Hepatocyte (in vitro differentiated cells): ENCODE results near the gene ITPR1.

ENCODE experiments used
- EZH2 ChIP-seq: fragments of 200-600 bp; sonication (generic); IDR thresholded peaks from 2 replicates; pipeline ENCODE4 v1.6.1; 2016; ENCODE audit warnings: antibody characterized with exemption, mild to moderate bottlenecking, borderline replicate concordance
- EZH2phosphoT487 ChIP-seq: fragments of 200-600 bp; sonication (generic); IDR thresholded peaks from one replicate; pipeline ENCODE4 v1.6.1; 2018; ENCODE audit warnings: antibody characterized with exemption, mild to moderate bottlenecking, low read depth, moderate library complexity; ENCODE audit not compliant: unreplicated experiment, severe bottlenecking
- TF ChIP-seq, protein P1 (sequence below): fragments of 200-600 bp; sonication (generic); IDR thresholded peaks from 2 replicates; pipeline ENCODE4 v1.5.1; 2016; ENCODE audit warnings: antibody characterized with exemption, mild to moderate bottlenecking; ENCODE audit not compliant: poor library complexity

GRCh38 chr3:4758957-4759656 lies 266.0 kb downstream of the ITPR1 start:
- TF ChIP-seq, protein P1, sequence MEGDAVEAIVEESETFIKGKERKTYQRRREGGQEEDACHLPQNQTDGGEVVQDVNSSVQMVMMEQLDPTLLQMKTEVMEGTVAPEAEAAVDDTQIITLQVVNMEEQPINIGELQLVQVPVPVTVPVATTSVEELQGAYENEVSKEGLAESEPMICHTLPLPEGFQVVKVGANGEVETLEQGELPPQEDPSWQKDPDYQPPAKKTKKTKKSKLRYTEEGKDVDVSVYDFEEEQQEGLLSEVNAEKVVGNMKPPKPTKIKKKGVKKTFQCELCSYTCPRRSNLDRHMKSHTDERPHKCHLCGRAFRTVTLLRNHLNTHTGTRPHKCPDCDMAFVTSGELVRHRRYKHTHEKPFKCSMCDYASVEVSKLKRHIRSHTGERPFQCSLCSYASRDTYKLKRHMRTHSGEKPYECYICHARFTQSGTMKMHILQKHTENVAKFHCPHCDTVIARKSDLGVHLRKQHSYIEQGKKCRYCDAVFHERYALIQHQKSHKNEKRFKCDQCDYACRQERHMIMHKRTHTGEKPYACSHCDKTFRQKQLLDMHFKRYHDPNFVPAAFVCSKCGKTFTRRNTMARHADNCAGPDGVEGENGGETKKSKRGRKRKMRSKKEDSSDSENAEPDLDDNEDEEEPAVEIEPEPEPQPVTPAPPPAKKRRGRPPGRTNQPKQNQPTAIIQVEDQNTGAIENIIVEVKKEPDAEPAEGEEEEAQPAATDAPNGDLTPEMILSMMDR, result no peak
- TF ChIP-seq EZH2phosphoT487, result no peak
- TF ChIP-seq EZH2, result no peak
